Cerebellar nuclear complex (tissue), 1 donor: ENCODE measurements around the gene AMFR.
"Not testable (repeated sequence)": the region's sequence is repeated elsewhere in the genome, so short reads cannot be mapped to it uniquely, and the experiment has no call there.

Experiments
- DNase-seq, 2 experiments: peaks; one replicate each; lab custom pipeline; 2025; lab: John Stamatoyannopoulos, UW

The AMFR gene

DNA sequence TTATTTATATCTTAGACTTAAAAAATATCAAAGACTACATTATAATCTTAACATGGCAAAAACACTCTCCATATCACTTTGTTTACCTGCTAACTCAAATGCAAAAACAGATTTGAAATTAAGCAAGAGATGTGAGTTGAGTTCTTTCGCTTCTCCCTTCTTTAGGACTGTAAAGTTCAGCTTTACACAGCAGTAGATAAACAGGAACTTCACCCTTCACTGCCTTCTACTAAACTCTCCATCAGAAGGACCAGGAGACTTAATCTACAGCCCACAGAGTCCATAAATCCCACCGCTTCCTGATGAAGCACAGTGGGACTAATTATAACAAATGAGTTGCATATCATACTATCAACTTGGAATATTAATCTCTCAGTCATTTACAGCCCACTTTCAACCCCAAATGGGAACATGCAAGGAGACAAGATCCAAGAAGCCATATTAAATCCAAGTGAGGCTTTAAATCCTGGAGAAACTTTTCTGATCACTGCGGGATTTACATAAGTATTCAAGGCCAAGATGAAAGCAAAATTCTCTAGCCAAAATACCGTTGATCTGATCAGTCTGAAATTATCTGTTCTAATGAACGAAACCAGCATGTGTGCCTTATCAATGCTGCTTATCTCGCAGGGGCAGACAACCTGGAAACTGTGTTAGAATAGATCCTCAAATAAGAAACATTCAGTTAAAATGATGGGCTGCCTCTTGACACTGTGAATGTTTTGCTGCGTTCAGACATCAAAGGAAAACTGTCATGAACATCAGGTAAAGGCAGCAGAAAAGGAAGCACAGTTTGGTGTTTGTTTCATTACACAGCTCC is 1.6 kb downstream of the AMFR start:
- DNase-seq = no peak

DNA sequence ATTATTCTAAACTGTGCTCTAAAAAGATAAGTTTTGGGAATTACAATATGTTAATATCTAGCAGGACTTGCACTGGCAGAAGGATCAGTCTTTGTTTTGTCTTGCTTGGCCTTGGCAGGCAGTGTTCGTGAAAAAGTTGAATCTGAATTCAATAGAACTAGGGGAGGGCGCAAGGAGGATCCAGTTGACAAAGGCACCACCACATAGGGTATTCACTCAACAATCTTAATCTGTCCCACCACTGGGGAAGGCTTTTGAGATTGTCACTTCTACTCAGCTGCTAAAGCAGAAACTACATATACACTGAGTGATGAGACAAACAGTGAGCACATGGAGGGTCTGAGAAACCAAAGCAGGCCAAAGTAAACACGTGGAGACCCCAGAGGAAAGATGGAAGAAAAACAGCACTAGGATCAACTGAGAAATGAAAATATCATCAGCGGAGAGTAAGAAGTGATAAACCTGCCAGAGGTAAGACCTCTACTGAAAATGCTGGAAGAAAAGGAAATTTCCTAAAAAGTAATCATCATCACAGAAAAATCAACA is 2.4 kb downstream of the AMFR start:
- DNase-seq = no peak

DNA sequence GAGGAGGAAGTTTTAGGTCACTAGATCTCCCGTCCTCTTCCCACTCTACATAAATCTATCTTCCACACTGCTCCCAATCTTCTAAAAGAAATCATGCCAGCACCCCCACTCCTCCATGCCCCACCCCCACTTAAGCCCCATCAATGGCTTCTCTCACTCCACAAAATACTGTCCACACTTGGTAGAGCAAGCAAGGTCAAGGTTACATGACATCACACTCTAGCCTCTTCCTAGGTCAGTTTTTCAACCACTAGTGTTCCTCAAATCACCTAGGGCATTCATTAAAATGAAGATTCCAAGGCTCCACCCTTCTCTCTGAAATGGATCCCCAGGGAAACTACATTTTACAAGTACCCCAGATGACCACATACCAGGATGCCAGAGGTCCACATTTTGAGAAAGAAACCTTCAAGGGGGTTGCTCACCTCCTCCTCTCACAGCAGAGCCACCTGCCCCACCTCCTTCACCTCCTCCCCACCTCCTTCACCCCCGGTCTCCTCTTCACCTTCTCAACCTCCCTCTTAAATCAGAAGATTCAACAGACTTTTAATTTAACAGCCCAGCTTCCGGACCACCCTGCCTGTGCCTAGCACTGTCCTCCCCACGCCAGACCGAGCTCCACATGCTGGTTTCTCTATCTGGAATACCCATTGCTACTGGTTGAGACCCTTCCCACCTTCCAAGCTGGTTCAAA is 3.2 kb downstream of the AMFR start:
- DNase-seq = no peak

DNA sequence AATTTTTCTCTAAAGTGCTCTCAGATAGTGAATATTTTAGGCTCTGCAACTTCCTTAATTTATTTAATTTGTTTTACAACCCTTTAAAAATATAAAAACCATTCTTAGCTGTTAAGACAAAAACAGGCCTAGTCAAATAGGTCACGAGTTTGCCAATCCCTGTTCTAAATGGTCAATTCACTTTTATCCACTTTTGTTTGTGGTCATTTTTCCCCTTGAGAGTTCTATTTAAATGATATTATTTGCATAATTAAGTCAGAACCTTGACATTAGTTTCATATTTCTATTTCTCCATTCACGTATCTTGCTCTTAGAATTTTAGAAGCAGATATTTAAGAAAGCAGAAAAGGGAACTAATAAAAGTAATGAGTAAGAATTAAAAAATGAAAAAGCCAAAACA is 4.0 kb downstream of the AMFR start:
- DNase-seq = no peak

DNA sequence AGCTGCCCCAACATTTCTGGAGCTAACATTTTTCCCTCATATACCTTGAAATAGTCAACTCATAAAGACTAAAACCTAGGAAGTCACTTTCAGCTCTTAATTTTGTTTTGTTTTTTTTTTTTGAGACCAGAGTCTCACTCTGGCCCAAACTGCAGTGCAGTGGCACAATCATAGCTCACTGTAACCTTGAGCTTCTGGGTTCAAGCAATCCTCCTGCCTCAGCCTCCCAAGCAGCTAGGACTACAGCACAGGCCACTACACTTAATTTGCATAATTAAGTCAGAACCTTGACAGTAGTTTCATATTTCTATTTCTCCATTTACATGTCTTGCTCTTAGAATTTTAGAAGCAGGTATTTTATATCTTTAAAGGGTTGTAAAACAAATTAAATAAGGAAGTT is 4.7 kb downstream of the AMFR start:
- DNase-seq = no peak

DNA sequence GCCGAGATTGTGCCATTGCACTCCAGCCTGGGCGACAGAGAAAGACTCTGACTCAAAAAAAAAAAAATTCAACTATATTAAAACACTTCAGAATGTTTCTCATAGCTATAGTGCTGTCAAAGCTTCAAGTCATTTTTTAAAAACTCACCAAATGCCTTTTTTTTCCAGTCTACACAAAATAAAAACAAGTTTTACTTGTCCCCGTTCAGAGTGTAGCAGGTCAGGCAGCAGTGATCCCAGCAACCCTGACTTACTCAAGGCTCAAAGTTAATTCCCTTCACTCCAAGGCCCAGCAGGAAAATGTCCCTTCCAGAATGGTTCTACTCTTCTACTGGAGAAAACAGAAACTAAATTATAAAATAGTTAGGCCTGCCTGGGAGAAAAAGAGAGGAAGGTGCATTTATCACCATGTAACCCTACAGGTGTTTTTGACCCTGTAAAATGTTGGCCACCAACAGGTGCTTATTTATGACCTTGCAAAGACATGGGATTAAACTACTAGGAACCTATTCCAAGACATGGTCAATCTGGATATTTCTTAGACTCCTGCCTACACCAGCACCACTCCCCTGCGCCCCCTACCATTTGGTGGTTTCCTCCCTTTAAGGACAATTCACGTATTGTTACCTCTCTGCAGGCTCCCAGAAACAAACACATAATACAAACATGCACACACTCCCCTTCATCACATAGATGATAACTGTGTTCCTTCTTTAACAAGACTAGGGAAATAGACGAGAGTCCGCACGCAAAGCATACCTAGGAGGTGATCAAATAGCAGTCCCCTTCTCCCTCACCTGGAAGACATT is 5.4 kb downstream of the AMFR start:
- no peak for DNase-seq

DNA sequence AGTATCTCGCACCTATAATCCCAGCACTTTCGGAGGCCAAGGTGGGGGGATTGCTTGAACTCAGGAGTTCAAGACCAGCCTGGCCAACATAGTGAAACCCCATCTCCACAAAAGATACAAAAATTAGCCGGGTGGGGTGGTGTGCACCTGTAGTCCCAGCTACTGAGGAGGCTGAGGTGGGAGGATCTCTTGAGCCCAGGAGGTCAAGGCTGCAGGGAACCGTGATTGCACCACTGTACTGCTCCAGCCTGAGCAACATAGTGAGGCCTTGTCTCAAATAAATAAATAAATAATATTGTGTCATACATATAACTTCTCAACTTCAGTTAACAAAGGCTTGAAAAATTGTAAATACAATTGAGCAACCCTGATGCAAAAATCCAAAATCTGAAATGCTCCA is 8.2 kb downstream of the AMFR start:
- no peak for DNase-seq

DNA sequence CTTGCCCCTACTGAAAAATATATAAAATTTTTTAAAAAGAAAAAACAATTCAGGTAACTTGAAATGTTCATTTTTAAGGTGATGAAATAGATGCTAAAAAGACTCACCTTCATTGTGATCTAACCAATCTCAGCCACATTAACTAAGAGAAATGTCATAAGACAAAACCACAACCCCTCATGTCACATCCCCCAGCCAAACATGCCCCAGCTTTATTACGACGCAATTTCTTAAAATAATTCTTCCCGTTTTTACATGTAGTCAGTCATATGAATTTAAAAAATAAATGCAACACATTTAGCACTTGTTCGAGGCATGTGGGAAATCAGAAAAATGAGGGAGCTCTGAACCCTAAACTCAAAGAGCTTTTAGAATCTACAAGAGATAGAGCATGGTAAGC is 9.5 kb downstream of the AMFR start:
- no peak for DNase-seq

DNA sequence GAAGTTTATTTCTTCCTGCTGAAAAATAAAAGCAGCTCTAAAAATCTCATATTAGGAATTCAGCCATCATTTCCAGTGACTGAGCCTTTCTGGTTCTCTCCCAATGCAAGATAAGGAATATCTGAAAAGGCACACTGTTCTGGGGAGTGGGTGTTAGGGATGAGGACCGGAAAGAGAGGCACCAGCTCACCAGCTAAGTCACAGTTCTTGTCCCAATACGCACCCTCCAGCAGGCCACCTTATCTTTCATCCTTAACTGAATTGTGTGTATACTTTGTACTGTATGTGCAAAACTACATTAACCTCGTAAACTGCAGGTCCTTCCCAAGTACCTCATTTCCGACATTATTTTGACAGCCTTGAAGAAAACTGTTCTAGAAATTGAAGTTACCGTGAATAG is 11.0 kb downstream of the AMFR start:
- no peak for DNase-seq

DNA sequence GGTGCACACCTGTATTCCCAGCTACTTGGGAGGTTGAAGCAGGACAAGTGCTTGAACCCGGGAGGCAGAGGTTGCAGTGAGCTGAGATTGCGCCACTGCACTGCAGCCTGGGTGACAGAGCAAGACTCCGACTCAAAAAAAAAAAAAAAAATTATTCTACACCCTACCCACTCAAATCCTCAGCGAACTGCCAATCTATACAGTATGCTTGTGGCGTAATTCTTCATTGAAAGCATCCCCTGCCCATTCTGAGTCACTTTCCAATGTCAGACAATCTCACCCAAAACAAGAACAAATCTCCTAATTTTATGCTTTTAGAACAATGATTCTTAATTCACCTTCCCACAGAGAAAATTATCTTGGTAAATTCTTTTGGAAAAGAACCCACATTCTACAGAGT is 12.0 kb downstream of the AMFR start:
- no peak for DNase-seq

DNA sequence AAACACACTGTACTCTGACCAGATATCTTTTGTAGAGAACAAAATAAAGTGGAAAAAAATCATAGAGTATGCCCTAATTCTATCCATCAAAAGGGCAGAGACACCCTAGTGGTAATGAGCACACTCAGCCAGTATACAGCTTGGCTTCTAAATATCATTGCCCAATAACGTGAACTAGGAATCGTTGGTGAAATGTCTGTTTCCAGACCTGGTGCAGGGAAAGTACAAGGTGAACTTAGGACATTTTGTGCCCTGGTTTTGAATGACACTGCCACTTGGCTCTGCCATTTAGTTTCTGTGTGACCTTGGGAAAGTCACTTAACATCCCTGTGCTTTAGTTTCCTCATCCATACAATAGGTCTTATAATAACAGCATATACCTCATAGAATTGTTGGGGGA is 13.7 kb downstream of the AMFR start:
- no peak for DNase-seq

DNA sequence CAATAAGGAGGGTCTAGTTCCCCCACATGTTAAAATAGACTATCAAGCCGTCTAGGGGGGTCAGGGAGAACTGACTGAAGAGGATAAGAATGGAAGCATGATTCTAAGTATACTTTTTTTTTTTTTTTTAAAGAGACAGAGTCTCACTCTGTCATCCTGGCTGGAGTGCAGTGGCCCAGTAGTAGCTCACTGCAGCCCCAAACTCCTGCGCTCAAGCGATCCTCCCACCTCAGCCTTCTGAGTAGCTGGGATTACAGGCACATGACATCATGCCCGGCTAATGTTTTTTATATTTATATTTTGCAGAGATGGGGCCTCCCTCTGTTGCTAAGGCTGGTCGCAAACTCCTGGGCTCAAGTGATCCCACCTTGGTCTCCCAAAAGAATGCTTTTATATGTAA is 14.2 kb downstream of the AMFR start:
- no peak for DNase-seq

DNA sequence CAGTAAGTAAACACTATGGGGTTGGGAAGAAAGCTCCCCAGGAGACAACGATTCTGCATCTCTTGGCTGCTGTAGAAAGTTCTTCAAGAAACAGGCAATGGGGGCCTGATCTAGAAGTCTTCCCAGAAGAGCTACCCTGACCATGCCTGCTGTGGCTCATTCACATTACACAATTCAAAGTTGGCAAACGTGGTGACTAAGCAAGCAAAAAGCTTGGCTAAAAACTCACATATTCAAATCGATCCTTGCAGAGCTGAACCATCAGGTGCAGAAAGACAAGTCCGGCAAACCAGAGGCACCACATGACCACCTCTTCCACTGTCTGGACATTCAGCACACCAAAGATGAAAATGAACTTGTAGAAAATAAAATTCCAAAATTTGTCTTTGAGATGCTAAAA is 16.1 kb downstream of the AMFR start:
- no peak for DNase-seq

DNA sequence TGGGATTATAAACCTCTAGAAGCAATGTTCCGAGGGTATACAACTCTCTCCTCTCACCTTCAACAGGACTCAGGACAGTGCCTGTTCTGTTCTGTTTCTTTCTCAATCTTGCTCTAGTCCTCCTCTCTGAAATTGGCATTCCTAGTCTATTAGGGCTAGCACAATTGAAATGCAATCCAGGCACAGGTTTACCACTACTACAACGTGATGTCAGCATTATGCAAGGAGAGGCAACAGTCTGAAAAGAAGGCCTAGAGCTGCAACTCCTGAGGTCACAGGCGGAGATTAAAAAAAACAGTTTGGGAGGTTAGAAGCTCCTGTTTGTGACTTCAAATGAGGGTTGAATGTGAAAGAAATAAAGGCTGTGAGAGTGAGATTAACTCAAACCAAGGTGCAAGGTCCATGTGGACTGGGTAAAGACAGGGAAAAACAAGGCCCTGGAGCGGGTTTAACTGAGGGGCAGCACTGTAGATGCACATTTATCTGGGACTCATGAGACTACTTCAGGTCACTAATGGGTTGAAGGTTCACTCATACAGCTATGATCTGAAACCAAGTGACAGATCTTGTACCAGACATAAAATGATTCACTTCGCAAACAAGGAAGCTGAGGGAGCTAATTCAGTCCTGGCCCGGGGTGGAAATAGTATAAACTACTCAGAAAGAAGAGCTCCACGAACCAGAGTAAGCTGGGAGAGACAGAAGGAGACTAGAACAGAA is 16.8 kb downstream of the AMFR start:
- no peak for DNase-seq

DNA sequence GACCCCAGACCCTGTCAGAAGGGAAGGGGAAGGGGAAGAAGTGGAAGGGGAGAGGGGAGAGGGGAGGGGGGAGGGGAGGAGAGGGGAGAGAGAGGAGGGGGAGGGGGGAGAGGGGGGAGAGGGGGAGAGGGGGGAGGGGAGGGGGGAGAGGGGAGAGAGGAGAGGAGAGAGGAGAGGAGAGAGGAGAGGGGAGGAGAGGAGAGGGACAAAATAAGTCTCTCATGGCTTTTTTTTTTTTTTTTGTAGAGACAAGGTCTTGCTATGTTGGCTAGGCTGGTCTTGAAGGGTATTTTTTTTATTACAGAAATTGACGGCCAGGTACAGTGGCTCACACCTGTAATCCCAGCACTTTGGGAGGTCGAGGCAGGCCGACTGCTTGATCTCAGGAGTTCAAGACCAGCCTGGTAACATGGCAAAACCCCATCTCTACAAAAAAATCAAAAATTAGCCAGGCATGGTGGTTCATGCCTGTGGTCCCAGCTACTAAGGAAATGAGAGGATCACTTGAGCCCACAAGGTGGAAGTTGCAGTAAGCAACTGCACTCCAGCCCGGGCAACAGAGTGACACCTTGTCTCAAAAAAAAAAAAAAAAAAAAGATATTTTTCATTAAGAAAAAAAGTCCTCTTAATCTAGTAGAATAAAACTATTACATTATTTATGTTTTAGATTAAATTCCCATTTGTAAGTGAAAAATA is 19.2 kb downstream of the AMFR start:
- no peak for DNase-seq

DNA sequence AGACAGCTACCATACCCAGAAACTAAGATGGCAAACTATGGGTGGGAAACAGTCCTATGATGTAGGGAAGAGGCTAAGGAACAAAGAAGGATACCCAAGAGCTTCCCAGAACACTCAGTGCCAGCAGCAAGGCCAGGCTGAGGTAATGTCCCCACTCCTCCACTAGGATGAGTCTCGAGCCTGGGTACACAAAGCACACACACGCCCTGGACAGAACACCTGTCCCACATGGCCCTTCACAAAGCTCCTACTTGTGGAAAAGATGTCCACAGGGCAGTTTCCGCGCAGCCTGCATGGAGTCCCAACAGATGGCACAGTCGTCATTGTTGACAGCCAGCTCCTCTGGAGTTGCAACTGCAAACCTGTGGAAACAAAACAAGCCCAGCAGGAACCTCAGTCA is 23.9 kb downstream of the AMFR start:
- DNase-seq = no peak

DNA sequence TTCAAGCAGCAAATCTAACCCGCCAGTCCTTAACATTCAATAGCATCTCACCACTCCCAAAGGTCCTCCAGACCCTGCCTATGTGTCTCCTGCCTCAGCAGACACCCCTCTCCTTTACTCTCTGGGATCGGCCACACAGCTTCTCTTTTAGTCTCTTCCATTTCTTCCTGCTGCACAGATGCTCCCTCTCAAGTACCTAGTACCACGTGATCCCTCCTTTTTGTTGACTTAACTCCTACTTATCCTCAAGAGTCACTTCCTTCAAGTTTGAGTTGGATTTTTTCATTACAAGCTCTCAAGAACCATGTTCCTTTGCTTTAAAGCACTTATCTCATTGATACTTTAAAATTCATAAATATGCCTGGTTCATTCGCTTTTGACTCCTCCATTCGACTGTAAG is 24.9 kb downstream of the AMFR start:
- DNase-seq = no peak

DNA sequence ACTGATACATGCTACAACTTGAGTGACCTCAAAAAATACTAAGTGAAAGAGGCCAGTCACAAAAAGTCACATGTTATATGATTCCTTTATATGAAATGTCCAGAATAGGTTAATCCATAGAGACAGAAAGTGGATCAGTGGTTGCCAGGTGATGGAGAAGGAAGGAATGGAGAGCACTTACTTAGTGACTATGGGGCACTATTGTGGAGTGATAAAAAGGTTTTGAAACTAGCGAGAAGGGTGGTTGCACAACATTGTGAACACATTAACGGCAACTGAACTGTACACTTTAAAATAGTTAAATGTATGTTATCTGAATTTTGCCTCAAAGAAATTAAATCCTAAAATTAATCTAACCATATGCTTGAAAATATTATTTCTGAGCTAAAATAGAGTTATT is 25.9 kb downstream of the AMFR start:
- DNase-seq = no peak

DNA sequence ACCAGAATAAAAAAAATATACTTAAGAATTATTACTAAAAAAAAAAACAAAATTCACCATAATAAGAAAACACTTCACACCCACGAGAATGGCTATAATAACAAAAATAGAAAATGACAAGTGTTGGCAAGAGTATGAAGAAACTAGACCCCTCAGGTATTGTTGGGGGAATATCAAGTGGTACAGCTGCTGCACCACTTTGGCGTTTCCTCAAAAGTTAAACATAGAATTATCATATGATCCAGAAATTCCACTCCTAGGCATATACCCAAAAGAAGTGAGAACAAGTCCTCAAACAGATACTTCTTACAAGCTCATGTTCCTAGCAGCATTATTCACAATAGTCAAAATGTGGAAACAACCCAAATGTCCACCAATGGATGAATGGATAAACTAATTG is 26.3 kb downstream of the AMFR start:
- DNase-seq = no peak

DNA sequence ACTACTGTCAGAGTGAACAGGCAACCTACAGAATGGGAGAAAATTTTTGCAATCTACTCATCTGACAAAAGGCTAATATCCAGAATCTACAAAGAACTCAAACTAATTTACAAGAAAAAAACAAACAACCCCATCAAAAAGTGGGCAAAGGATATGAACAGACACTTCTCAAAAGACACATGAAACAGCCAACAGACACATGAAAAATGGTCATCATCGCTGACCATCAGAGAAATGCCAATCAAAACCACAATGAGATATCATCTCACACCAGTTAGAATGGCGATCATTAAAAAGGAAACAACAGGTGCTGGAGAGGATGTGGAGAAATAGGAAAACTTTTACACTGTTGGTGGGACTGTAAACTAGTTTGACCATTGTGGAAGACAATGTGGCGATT is 28.6 kb downstream of the AMFR start:
- not testable (repeated sequence) for DNase-seq

DNA sequence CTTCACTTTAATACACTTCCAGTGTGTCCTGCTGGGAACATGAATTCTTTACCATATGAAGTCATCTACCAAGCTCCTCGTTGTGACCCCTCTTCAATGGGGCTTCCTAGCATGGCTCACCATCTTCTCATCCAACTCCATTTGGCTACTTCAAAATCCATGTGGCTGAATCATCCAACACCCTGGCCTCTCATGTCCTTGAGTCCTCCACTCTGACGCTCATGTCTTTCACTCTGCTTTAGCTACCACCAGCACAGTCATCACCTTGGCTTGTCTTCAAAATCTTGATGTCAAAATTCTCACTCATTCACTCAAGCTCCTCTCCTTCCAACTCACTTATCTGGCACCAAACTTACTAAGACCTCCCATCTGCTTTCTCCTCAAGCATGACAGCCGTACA is 35.8 kb downstream of the AMFR start:
- DNase-seq = no peak
